Spleen (tissue), 11 donors: ENCODE measurements around the gene TAL1. TPM values are rescaled to one million over a fixed set of nuclear protein-coding genes. Genes with fewer than 3 reads are reported as not detected.

Source experiments
- DNase-seq: peaks from one replicate; pipeline ENCODE4 v3.0.0-alpha.2; 2020
- H3K27ac ChIP-seq, 8 donors: fragments of 200-600 bp; sonication (generic) in 7 of 8; 1 replicate in 4 of 8; 2 replicates in 4 of 8; pipeline versions ENCODE4 v1.5.0 to v1.8.0; 2016 to 2021; ENCODE audit warnings: inconsistent platforms in 4 of 8, mild to moderate bottlenecking in 4 of 8, moderate library complexity in 1 of 8
- H3K27me3 ChIP-seq, 7 donors: fragments of 200-600 bp; sonication (generic) in 6 of 7; replicated peaks in 1 of 7; 1 replicate in 4 of 7; 2 replicates in 3 of 7; pipeline versions ENCODE4 v1.5.0 to v1.8.0; 2016 to 2021; ENCODE audit warnings: inconsistent platforms in 3 of 7, mild to moderate bottlenecking in 1 of 7
- H3K36me3 ChIP-seq, 6 donors: fragments of 200-600 bp; sonication (generic) in 5 of 6; 1 replicate in 4 of 6; 2 replicates in 2 of 6; pipeline versions ENCODE4 v1.5.0 to v1.8.0; 2016 to 2021; ENCODE audit warnings: inconsistent platforms in 2 of 6
- H3K4me1 ChIP-seq, 6 donors: fragments of 200-600 bp; sonication (generic) in 5 of 6; 1 replicate in 3 of 6; 2 replicates in 3 of 6; pipeline versions ENCODE4 v1.5.0 to v1.8.0; 2016 to 2021; ENCODE audit warnings: inconsistent platforms in 3 of 6
- H3K4me3 ChIP-seq, 8 donors: fragments of 200-600 bp; sonication (generic) in 7 of 8; 1 replicate in 4 of 8; 2 replicates in 4 of 8; pipeline versions ENCODE4 v1.5.0 to v1.8.0; 2016 to 2021; ENCODE audit warnings: inconsistent platforms in 4 of 8, mild to moderate bottlenecking in 4 of 8, moderate library complexity in 2 of 8
- H3K9me3 ChIP-seq, 8 donors: fragments of 200-600 bp; sonication (generic) in 7 of 8; 1 replicate in 4 of 8; 2 replicates in 4 of 8; pipeline versions ENCODE4 v1.5.0 to v1.8.0; 2016 to 2021; ENCODE audit warnings: inconsistent platforms in 4 of 8
- POLR2A ChIP-seq, 3 donors: fragments of 450-650 bp; IDR thresholded peaks; one replicate each; pipeline ENCODE4 v1.5.1; 2017; ENCODE audit warnings: antibody characterized with exemption in 3 of 3, mild to moderate bottlenecking in 1 of 3
- POLR2AphosphoS5 ChIP-seq, 3 donors: sonication (generic); formaldehyde crosslinking; IDR thresholded peaks; one replicate each; pipeline ENCODE4 v1.5.1; 2017; ENCODE audit warnings: antibody characterized with exemption in 3 of 3
- WGBS, 5 donors: extraction: QIAGEN DNeasy Blood & Tissue Kit in 3 of 5; methylation state at CpG; one replicate each; pipeline versions ENCODE4 v1.1.5 to v1.1.7; 2013 to 2018; 5-methylcytosine and 5-hydroxymethylcytosine counted together
- intact Hi-C: fragments of 100-400 bp; cut with DNase I; formaldehyde crosslinking; loops from one replicate; pipeline ENCODE4 v1.15.0; 2023; ENCODE audit warnings: low total_unique reads
- polyA plus RNA-seq, 3 donors: library from polyadenylated mRNA; stranded (reverse); fragments of 200-250 nt; gene quantifications; one replicate each; pipeline ENCODE4 v1.2.1, GENCODE V29; 2013
- total RNA-seq, 7 donors: library from RNA; depleted of rRNA in 3 of 7; stranded (reverse); fragments of >200 nt in 3 of 7; fragmentation: NEBNext Ultra II Directional in 4 of 7; extraction: Animal tissue kit (Norgen Biotek cat#: 25700) in 4 of 7; gene quantifications; one replicate each; pipeline versions ENCODE4 v1.1.0 to v1.2.1, GENCODE V29; 2016 to 2021
- TF ChIP-seq, protein P1 (sequence below), 11 experiments: fragments of 200-600 bp in 7 of 11; fragments of 450-650 bp in 4 of 11; sonication (generic) in 4 of 11; IDR thresholded peaks in 8 of 11; conservative IDR thresholded peaks in 3 of 11; 1 replicate in 7 of 11; 2 replicates in 4 of 11; pipeline versions ENCODE4 v1.4.0 to v1.8.0; 2016 to 2021; ENCODE audit warnings: antibody characterized with exemption in 11 of 11, inconsistent platforms in 4 of 11, mild to moderate bottlenecking in 1 of 11
- donor health status: healthy with polysubstance abuse.
- donor health status: DM: no; HTN: no; CAD: no; lungs with moderate emphysema.
- donor health status: DM: no; HTN: no; CAD: no.
- donor health status: Bipolar disorder and iron deficiency.
- donor health status: healthy.
- donor health status: DM: no; HTN: no; CAD: no.
- donor health status: DM: yes; HTN: yes; CAD: no.

The TAL1 gene
- total and polyA plus RNA-seq, 10 donors, result 2.9 to 24.5 (median 14.0) TPM

DNA sequence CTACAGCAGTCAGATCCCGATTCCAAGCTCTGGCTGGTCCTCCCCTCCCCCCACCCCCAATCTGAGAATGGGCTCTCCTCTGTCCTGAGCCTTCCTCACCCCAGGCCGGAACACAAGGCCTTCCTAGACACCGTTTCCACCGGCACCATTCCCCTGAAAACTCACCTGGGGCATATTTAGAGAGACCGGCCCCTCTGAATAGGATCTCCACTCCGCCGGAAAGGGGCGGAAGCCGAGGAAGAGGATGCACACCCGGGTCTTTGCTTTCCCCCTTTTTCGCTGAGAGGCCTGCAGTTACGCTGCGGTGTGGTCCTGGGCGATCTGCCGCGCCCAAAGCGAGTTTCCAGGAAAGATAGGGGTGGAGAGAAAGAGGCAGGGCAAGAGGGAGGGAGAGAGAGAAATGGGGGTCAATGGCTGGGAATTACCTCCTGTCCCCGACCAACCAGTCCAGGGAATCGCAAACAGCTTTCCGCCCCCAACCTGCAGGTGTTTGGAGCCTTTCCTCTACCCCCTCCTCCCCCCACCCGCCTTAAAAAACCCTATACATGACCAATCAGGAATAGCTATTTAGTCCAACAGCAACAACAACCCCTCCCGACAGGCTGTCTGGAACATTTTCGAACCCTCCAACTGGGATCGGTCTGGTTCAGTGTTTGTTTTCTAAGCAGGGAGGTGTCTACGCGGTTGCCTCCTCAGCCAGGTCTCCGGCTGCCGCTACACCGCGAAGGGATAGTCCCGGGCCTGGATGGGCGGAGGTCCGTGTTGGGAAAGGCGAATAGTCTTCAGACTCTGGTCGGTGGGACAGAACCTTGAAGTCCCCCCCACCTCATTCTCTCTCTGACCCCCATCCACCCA lies 2.8 kb downstream of the TAL1 start:
- Histone ChIP-seq H3K27me3 (peaks cover 9 to 100% (median 91%) of the 10 kb centered on the region in 7 donors), H3K36me3 (no peaks in the 10 kb centered on the region), H3K4me3 (peak overlapping the region in 7 of 8 donors; percentile 15 to 69 (median 39)), H3K9me3 (no peaks in the 10 kb centered on the region), H3K4me1 (peaks cover 7 to 78% (median 63%) of the 10 kb centered on the region in 6 donors), H3K27ac (peak overlapping the region in 7 of 8 donors; percentile 68 to 92 (median 81))
- 9 to 12% (median 9%) methylated on average over 34 to 35 of the region's 35 CpGs for whole genome bisulfite sequencing, 5 donors
- no peak for DNase-seq
- TF ChIP-seq POLR2A (IDR thresholded peaks at IDR 0.05) (no peak), POLR2AphosphoS5 (IDR thresholded peaks at IDR 0.05) (no peak)
- TF ChIP-seq, protein P1, sequence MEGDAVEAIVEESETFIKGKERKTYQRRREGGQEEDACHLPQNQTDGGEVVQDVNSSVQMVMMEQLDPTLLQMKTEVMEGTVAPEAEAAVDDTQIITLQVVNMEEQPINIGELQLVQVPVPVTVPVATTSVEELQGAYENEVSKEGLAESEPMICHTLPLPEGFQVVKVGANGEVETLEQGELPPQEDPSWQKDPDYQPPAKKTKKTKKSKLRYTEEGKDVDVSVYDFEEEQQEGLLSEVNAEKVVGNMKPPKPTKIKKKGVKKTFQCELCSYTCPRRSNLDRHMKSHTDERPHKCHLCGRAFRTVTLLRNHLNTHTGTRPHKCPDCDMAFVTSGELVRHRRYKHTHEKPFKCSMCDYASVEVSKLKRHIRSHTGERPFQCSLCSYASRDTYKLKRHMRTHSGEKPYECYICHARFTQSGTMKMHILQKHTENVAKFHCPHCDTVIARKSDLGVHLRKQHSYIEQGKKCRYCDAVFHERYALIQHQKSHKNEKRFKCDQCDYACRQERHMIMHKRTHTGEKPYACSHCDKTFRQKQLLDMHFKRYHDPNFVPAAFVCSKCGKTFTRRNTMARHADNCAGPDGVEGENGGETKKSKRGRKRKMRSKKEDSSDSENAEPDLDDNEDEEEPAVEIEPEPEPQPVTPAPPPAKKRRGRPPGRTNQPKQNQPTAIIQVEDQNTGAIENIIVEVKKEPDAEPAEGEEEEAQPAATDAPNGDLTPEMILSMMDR (IDR thresholded peaks at IDR 0.05 in 8 of 11, conservative IDR thresholded peaks at IDR 0.05 in 3 of 11), result no peak
- intact Hi-C loops, result no loop called here

GRCh38 chr1:47228644-47229030 lies 3.4 kb downstream of the TAL1 start:
- peak overlapping the region in 7 of 8 donors; percentile 68 to 92 (median 81) for H3K27ac ChIP-seq
- intact Hi-C loops, result no loop called here
- peak overlapping the region in 6 of 8 donors; percentile 15 to 69 (median 40) for H3K4me3 ChIP-seq
- peak; percentile 83 for DNase-seq
- peak; percentile 75 to 87 (median 80) for TF ChIP-seq POLR2AphosphoS5 (IDR thresholded peaks at IDR 0.05)
- peak in 1 of 3 donors; percentile 65 for TF ChIP-seq POLR2A (IDR thresholded peaks at IDR 0.05)
- TF ChIP-seq, protein P1 (IDR thresholded peaks at IDR 0.05 in 8 of 11, conservative IDR thresholded peaks at IDR 0.05 in 3 of 11), result no peak
- peaks cover 9 to 100% (median 90%) of the 10 kb centered on the region in 7 donors for H3K27me3 ChIP-seq
- WGBS, 5 donors, result 27 to 52% (median 40%) methylated on average over 11 to 12 of the region's 12 CpGs
- H3K9me3 ChIP-seq, result no peaks in the 10 kb centered on the region
- H3K36me3 ChIP-seq, result no peaks in the 10 kb centered on the region
- H3K4me1 ChIP-seq, result peaks cover 7 to 78% (median 63%) of the 10 kb centered on the region in 6 donors

- intact Hi-C loops, result no loop called here
- H3K9me3 ChIP-seq, result no peaks in the 10 kb centered on the region
- WGBS, 5 donors, result 71 to 83% (median 78%) methylated on average over 7 of the region's 7 CpGs
- H3K4me3 ChIP-seq, result peak overlapping the region in 3 of 8 donors; percentile 6 to 69 (median 41)
- TF ChIP-seq POLR2A (IDR thresholded peaks at IDR 0.05), result no peak
- TF ChIP-seq, protein P1 (IDR thresholded peaks at IDR 0.05 in 8 of 11, conservative IDR thresholded peaks at IDR 0.05 in 3 of 11), result no peak
- no peak for TF ChIP-seq POLR2AphosphoS5 (IDR thresholded peaks at IDR 0.05)
- peak overlapping the region in 2 of 8 donors; percentile 83 to 92 for H3K27ac ChIP-seq
- DNase-seq, result no peak
- H3K27me3 ChIP-seq, result peaks cover 9 to 100% (median 89%) of the 10 kb centered on the region in 7 donors
- H3K36me3 ChIP-seq, result no peaks in the 10 kb centered on the region
- H3K4me1 ChIP-seq, result peaks cover 7 to 76% (median 61%) of the 10 kb centered on the region in 6 donors
These were observed 4.4 kb downstream of the TAL1 start for GRCh38 chr1:47227341-47228232.
